ENCODE results near the gene WDR77. TPM values are rescaled to one million over a fixed set of nuclear protein-coding genes. Genes with fewer than 3 reads are reported as not detected.

WDR77 gene
- total and polyA plus RNA-seq, 9 of the 15 experiments (the other 6 are each of a cell fraction or from before 2014, with no cell fraction given), result 20.6 to 160 (median 75.3) TPM

GRCh38 chr1:111481387-111482221 lies 32.5 kb upstream of the WDR77 start (continued):
- TF ChIP-seq NR4A1 (CRISPR knock-in tag; IDR thresholded peaks at IDR 0.05) (no peak), NR4A1 (tag; IDR thresholded peaks at IDR 0.05) (no peak), JUN (IDR thresholded peaks at IDR 0.05; ENCODE audit: borderline replicate concordance, low read depth, low read length) (0 out of 2 replicates have a peak, but pooled peaks have one; percentile 41), JUN (CRISPR knock-in tag; IDR thresholded peaks at IDR 0.05; ENCODE audit: borderline replicate concordance) (no peak), ZBTB17 (CRISPR knock-in tag; IDR thresholded peaks at IDR 0.05) (no peak), ZNF124 (CRISPR knock-in tag; IDR thresholded peaks at IDR 0.05) (no peak), HDAC3 (IDR thresholded peaks at IDR 0.05; ENCODE audit: borderline replicate concordance, partially characterized antibody) (no peak), POLR2H (tag; IDR thresholded peaks at IDR 0.05; ENCODE audit: low read depth) (no peak), IRF9 (tag; IDR thresholded peaks at IDR 0.05) (no peak), YBX1 (IDR thresholded peaks at IDR 0.05) (no peak), ZNF740 (CRISPR knock-in tag; IDR thresholded peaks at IDR 0.05) (no peak), ZNF740 (tag; IDR thresholded peaks at IDR 0.05) (no peak), HBP1 (CRISPR knock-in tag; IDR thresholded peaks at IDR 0.05) (no peak), ELK3 (CRISPR knock-in tag; IDR thresholded peaks at IDR 0.05) (no peak), E2F1 (CRISPR knock-in tag; IDR thresholded peaks at IDR 0.05) (no peak), ZNF12 (CRISPR knock-in tag; IDR thresholded peaks at IDR 0.05) (no peak), PBX2 (CRISPR knock-in tag; IDR thresholded peaks at IDR 0.05; ENCODE audit: low read depth) (no peak), PBX2 (tag; conservative IDR thresholded peaks at IDR 0.05; ENCODE audit: low read depth) (no peak), EZH2 (IDR thresholded peaks at IDR 0.05; ENCODE audit: borderline replicate concordance, low read depth, low read length) (no peak)
